Transverse colon (tissue), 4 donors: ENCODE data around the gene TPD52L2. TPM values are rescaled to one million over a fixed set of nuclear protein-coding genes. Genes with fewer than 3 reads are reported as not detected.

Source experiments
- DNase-seq: peaks from one replicate; pipeline ENCODE4 v3.0.0-alpha.2; 2019
- H3K27ac ChIP-seq, 4 donors: fragments of 200-600 bp; sonication (generic); 2 replicates each; pipeline ENCODE4 v1.5.1; 2016 to 2018; ENCODE audit warnings: inconsistent platforms in 4 of 4
- H3K27me3 ChIP-seq: fragments of 200-600 bp; sonication (generic); 2 replicates; pipeline ENCODE4 v1.5.1; 2017; ENCODE audit warnings: inconsistent platforms
- H3K36me3 ChIP-seq, 4 donors: fragments of 200-600 bp; sonication (generic); 2 replicates each; pipeline ENCODE4 v1.5.1; 2017 to 2019; ENCODE audit warnings: inconsistent platforms in 4 of 4
- H3K4me1 ChIP-seq, 4 donors: fragments of 200-600 bp; sonication (generic); 2 replicates each; pipeline ENCODE4 v1.5.1; 2017 to 2020; ENCODE audit warnings: inconsistent platforms in 4 of 4
- H3K4me3 ChIP-seq, 4 donors: fragments of 200-600 bp; sonication (generic); 1 replicate in 1 of 4; 2 replicates in 3 of 4; pipeline versions ENCODE4 v1.5.1 to v1.6.1; 2017 to 2019; ENCODE audit warnings: inconsistent platforms in 4 of 4
- H3K9me3 ChIP-seq, 2 donors: fragments of 200-600 bp; sonication (generic); 2 replicates each; pipeline ENCODE4 v1.5.1; 2017 to 2019; ENCODE audit warnings: inconsistent platforms in 2 of 2
- EP300 ChIP-seq: sonication (generic); formaldehyde crosslinking; IDR thresholded peaks from one replicate; pipeline ENCODE4 v1.6.1; 2017; ENCODE audit warnings: antibody characterized with exemption, low read depth
- POLR2A ChIP-seq: fragments of 450-650 bp; IDR thresholded peaks from one replicate; pipeline ENCODE4 v1.6.1; 2016; ENCODE audit warnings: antibody characterized with exemption, mild to moderate bottlenecking, moderate library complexity
- POLR2AphosphoS5 ChIP-seq, 3 donors: sonication (generic); formaldehyde crosslinking; IDR thresholded peaks; one replicate each; pipeline ENCODE4 v1.6.1; 2016; ENCODE audit warnings: antibody characterized with exemption in 3 of 3
- WGBS, 2 donors: methylation state at CpG; one replicate each; pipeline ENCODE4 v1.1.5; 2018; ENCODE audit warnings: low coverage in 1 of 2; 5-methylcytosine and 5-hydroxymethylcytosine counted together
- in situ Hi-C, 4 donors: fragments of 200-750 bp; cut with MboI; loops; one replicate each; pipeline versions ENCODE4 v1.15.0 to v1.15.1; 2017; ENCODE audit warnings: low sequenced_read_pairs in 3 of 4, low pct_ligation_motif_present in 1 of 4, low pct_unique_long_range_greater_than_20kb in 1 of 4
- intact Hi-C: fragments of 100-400 bp; cut with DNase I; formaldehyde crosslinking; loops from one replicate; pipeline ENCODE4 v1.15.1; 2023; ENCODE audit warnings: low total_unique reads
- total RNA-seq, 4 donors: library from RNA; depleted of rRNA; stranded (reverse); fragments of >200 nt; gene quantifications; one replicate each; pipeline ENCODE4 v1.1.0, GENCODE V29; 2016
- TF ChIP-seq, protein P1 (sequence below), 5 experiments: fragments of 200-600 bp in 3 of 5; fragments of 450-650 bp in 2 of 5; sonication (generic) in 3 of 5; IDR thresholded peaks; 1 replicate in 2 of 5; 2 replicates in 3 of 5; pipeline ENCODE4 v1.5.1; 2016 to 2017; ENCODE audit warnings: antibody characterized with exemption in 5 of 5, inconsistent platforms in 3 of 5, mild to moderate bottlenecking in 2 of 5, moderate library complexity in 1 of 5

The TPD52L2 gene
- total RNA-seq, 4 donors from 2014 or later = 40.8 to 67.0 (median 62.6) TPM

- 76 to 100% methylated on average over 2 to 26 of the region's 27 CpGs for WGBS, 2 donors
- no peak for DNase-seq
- Histone ChIP-seq H3K4me3 (no peak overlapping the region), H3K27ac (no peak overlapping the region), H3K27me3 (peaks cover 14% of the 10 kb centered on the region), H3K9me3 (no peaks in the 10 kb centered on the region), H3K36me3 (no peaks in the 10 kb centered on the region), H3K4me1 (peaks cover 5 to 26% (median 24%) of the 10 kb centered on the region in 4 donors)
- in situ Hi-C loops (no loop called here), intact Hi-C loops (no loop called here)
- TF ChIP-seq POLR2AphosphoS5 (IDR thresholded peaks at IDR 0.05) (no peak), EP300 (no peak), POLR2A (no peak)
- TF ChIP-seq, protein P1, sequence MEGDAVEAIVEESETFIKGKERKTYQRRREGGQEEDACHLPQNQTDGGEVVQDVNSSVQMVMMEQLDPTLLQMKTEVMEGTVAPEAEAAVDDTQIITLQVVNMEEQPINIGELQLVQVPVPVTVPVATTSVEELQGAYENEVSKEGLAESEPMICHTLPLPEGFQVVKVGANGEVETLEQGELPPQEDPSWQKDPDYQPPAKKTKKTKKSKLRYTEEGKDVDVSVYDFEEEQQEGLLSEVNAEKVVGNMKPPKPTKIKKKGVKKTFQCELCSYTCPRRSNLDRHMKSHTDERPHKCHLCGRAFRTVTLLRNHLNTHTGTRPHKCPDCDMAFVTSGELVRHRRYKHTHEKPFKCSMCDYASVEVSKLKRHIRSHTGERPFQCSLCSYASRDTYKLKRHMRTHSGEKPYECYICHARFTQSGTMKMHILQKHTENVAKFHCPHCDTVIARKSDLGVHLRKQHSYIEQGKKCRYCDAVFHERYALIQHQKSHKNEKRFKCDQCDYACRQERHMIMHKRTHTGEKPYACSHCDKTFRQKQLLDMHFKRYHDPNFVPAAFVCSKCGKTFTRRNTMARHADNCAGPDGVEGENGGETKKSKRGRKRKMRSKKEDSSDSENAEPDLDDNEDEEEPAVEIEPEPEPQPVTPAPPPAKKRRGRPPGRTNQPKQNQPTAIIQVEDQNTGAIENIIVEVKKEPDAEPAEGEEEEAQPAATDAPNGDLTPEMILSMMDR (IDR thresholded peaks at IDR 0.05) = no peak
These were observed 28.4 kb upstream of the TPD52L2 start for GRCh38 chr20:63836458-63837344.

DNA sequence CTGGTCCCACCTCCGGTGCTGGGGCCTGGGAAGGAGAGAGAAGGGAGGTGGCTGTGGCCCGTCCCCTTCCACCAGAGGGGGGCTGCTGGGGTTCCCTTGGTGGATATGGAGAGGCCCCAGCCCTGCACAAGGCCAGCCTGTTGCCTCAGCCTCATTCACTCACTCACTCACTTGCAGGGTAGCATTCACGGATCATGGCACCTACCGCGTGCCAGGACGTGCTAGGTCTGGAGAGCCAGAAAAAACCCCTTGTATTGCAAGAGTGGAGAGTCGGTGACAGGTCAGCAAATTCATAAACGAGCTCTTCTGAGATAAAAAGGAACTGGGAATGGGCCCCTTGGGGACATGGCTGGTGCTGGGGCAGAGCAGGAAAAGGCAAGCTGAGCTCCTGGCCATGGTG is 27.6 kb upstream of the TPD52L2 start:
- Histone ChIP-seq H3K4me1 (peaks cover 5 to 19% (median 16%) of the 10 kb centered on the region in 4 donors), H3K4me3 (no peak overlapping the region), H3K27ac (no peak overlapping the region), H3K27me3 (peaks cover 8% of the 10 kb centered on the region), H3K9me3 (no peaks in the 10 kb centered on the region), H3K36me3 (no peaks in the 10 kb centered on the region)
- intact Hi-C loops = no loop called here
- in situ Hi-C loops = no loop called here
- DNase-seq = no peak
- TF ChIP-seq POLR2AphosphoS5 (IDR thresholded peaks at IDR 0.05) = no peak
- no peak for TF ChIP-seq EP300
- no peak for TF ChIP-seq POLR2A
- TF ChIP-seq, protein P1 (IDR thresholded peaks at IDR 0.05) = no peak
- WGBS, 2 donors = 33 to 71% methylated on average over 1 to 8 of the region's 8 CpGs

DNA sequence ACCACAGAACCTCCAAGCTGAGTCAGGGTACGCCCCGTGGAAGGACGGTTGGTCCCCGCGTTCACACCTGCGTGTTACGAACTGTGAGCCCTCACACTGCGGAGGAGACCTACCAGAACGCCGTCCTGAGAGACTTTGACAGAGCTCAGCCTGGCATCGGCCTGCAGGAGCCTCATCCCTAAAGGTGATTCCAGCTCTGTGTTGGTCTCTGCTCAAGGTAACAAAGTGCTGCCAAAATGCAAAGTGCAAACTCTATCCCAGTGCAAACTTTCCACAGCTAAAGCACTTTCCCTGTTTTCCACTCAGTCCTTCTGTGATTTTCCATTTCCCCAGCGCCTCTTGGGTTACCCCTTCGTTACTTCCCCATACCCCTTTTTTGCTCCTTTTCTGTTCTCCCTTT is 25.4 kb upstream of the TPD52L2 start:
- Histone ChIP-seq H3K36me3 (no peaks in the 10 kb centered on the region), H3K27me3 (peaks cover 19% of the 10 kb centered on the region), H3K4me3 (no peak overlapping the region), H3K4me1 (peaks cover 1 to 7% (median 2%) of the 10 kb centered on the region in 4 donors), H3K27ac (no peak overlapping the region), H3K9me3 (no peaks in the 10 kb centered on the region)
- TF ChIP-seq POLR2A (no peak), POLR2AphosphoS5 (IDR thresholded peaks at IDR 0.05) (no peak), EP300 (no peak)
- TF ChIP-seq, protein P1 (IDR thresholded peaks at IDR 0.05) = no peak
- DNase-seq = no peak
- intact Hi-C loops (no loop called here), in situ Hi-C loops (no loop called here)
- WGBS, 2 donors = 79 to 84% methylated on average over 2 to 13 of the region's 13 CpGs

GRCh38 chr20:63840405-63840828 is 24.7 kb upstream of the TPD52L2 start:
- WGBS, 2 donors = 66 to 69% methylated on average over 7 to 11 of the region's 11 CpGs
- Histone ChIP-seq H3K4me1 (peaks cover 0 to under 1% (median 0%) of the 10 kb centered on the region in 4 donors), H3K4me3 (no peak overlapping the region), H3K27ac (no peak overlapping the region), H3K9me3 (no peaks in the 10 kb centered on the region), H3K27me3 (peaks cover 27% of the 10 kb centered on the region), H3K36me3 (no peaks in the 10 kb centered on the region)
- intact Hi-C loops (no loop called here), in situ Hi-C loops (no loop called here)
- TF ChIP-seq EP300 (no peak), POLR2AphosphoS5 (IDR thresholded peaks at IDR 0.05) (no peak), POLR2A (no peak)
- TF ChIP-seq, protein P1 (IDR thresholded peaks at IDR 0.05) = no peak
- DNase-seq = no peak
